Measurements from ENCODE around the gene WDFY4. TPM values are rescaled to one million over a fixed set of nuclear protein-coding genes. Genes with fewer than 3 reads are reported as not detected.
A peak's percentile ranks its signal among the peaks of the same experiment; 100 is the strongest.

WDFY4 gene
- total and polyA plus RNA-seq, 9 of the 15 experiments (the other 6 are each of a cell fraction or from before 2014, with no cell fraction given): 0.01 to 0.02 (median 0.01) TPM; not detected in 6

GRCh38 chr10:48978318-48978717 lies 293.6 kb downstream of the WDFY4 start (continued):
- peak; percentile 68 for TF ChIP-seq ZFP36 (IDR thresholded peaks at IDR 0.05; ENCODE audit: low read depth, low read length, partially characterized antibody)
- no peak for TF ChIP-seq ZNF740 (CRISPR knock-in tag; IDR thresholded peaks at IDR 0.05)
- TF ChIP-seq ZNF740 (tag; IDR thresholded peaks at IDR 0.05): no peak
- no peak for TF ChIP-seq ATF7 (IDR thresholded peaks at IDR 0.05)
- no peak for TF ChIP-seq MEF2A (IDR thresholded peaks at IDR 0.05; ENCODE audit: control insufficient read depth, low read depth, low read length)
- TF ChIP-seq RREB1 (CRISPR knock-in tag; IDR thresholded peaks at IDR 0.05): no peak
- TF ChIP-seq ZNF175 (CRISPR knock-in tag; IDR thresholded peaks at IDR 0.05; ENCODE audit: low read depth): no peak
- TF ChIP-seq BCOR (IDR thresholded peaks at IDR 0.05): peak; percentile 49; the same call in 1 of the 2 replicates
- TF ChIP-seq ZBED1 (IDR thresholded peaks at IDR 0.05): no peak
- TF ChIP-seq POLR2G (IDR thresholded peaks at IDR 0.05; ENCODE audit: low read depth, low read length): no peak
- TF ChIP-seq TCFL5 (CRISPR knock-in tag; conservative IDR thresholded peaks at IDR 0.05): no peak
- no peak for TF ChIP-seq ZC3H11A (IDR thresholded peaks at IDR 0.05; ENCODE audit: low read depth, low read length)
